ENCODE results near the gene EXOC6.
"Not testable (repeated sequence)": the region's sequence is repeated elsewhere in the genome, so short reads cannot be mapped to it uniquely, and the experiment has no call there.

DNA sequence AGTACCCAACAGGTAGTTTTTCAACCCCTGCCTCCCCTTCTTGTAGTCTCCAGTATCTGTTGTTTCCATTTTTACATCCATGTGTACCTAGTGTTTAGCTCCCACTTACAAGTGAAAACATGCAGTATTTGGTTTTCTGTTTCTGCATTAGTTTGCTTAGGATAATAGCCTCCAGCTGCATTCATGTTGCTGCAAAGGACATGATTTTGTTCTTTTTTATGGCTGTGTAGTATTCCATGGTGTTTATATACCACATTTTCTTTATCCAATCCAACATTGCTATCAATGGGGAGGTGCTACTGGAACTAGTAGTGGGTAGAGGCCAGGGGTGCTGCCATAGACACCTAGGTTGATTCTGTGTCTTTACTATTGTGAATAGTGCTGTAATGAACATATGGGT, 104.3 kb downstream of the EXOC6 start:
- TF ChIP-seq CTCF (conservative IDR thresholded peaks at IDR 0.05; ENCODE audit: low read length); EZH2phosphoT487 (IDR thresholded peaks at IDR 0.05; ENCODE audit: borderline replicate concordance, low read depth, low read length): not testable (repeated sequence)
